OCI-LY3 (cell line): ENCODE results near the gene RAB31.

ENCODE experiments used
- H2AFZ ChIP-seq: fragments of 200-600, 300-600 bp; shearing (Covaris generic); 2 replicates; pipeline ENCODE4 v1.6.0; 2014; ENCODE audit warnings: antibody characterized with exemption, low read depth, low read length
- H3K27ac ChIP-seq: fragments of 200-600, 300-600 bp; sonication (generic); 2 replicates; pipeline ENCODE4 v1.5.1; 2014; ENCODE audit warnings: mild to moderate bottlenecking, low read length, moderate library complexity, mixed read lengths
- H3K27me3 ChIP-seq: fragments of 200-600, 300-600 bp; sonication (generic); 2 replicates; pipeline ENCODE4 v1.6.1; 2014; ENCODE audit warnings: low read depth, low read length, mixed read lengths
- H3K36me3 ChIP-seq: fragments of 200-600, 300-600 bp; sonication (generic); replicated peaks from 2 replicates; pipeline ENCODE3; 2014; ENCODE audit warnings: low read depth, low read length, mixed read lengths
- H3K4me1 ChIP-seq: fragments of 300-600, 200-600 bp; sonication (generic); 2 replicates; pipeline ENCODE4 v1.6.1; 2014; ENCODE audit warnings: low read length, mixed read lengths
- H3K4me2 ChIP-seq: fragments of 200-600, 300-600 bp; sonication (generic); 2 replicates; pipeline ENCODE4 v1.6.1; 2014; ENCODE audit warnings: low read length, mixed read lengths
- H3K4me3 ChIP-seq: fragments of 300-600, 200-600 bp; sonication (generic); 2 replicates; pipeline ENCODE4 v1.5.1; 2014; ENCODE audit warnings: antibody characterized with exemption, mild to moderate bottlenecking, low read length, moderate library complexity
- H3K79me2 ChIP-seq: fragments of 300-600, 200-600 bp; shearing (Covaris generic); 2 replicates; pipeline ENCODE4 v1.6.1; 2014; ENCODE audit warnings: mild to moderate bottlenecking, low read length, mixed read lengths
- H3K9ac ChIP-seq: fragments of 300-600, 200-600 bp; shearing (Covaris generic); 2 replicates; pipeline ENCODE4 v1.6.0; 2014; ENCODE audit warnings: mild to moderate bottlenecking, low read length, moderate library complexity
- H3K9me3 ChIP-seq: fragments of 200-600, 300-600 bp; shearing (Covaris generic); 2 replicates; pipeline ENCODE4 v1.6.1; 2014; ENCODE audit warnings: low read length, mixed read lengths; ENCODE audit not compliant: insufficient read depth
- H4K20me1 ChIP-seq: fragments of 200-600, 300-600 bp; sonication (generic); 2 replicates; pipeline ENCODE4 v1.6.1; 2016; ENCODE audit warnings: low read length, mixed read lengths; ENCODE audit not compliant: insufficient read depth
- EZH2phosphoT487 ChIP-seq: fragments of 200-600 bp; shearing (Covaris generic); IDR thresholded peaks from 2 replicates; pipeline ENCODE4 v1.6.1; 2018; ENCODE audit warnings: antibody characterized with exemption, mixed run types, low read depth
- TF ChIP-seq, protein P1 (sequence below): fragments of 200-600, 300-600 bp; sonication (generic); IDR thresholded peaks from 2 replicates; pipeline ENCODE4 v1.5.1; 2014; ENCODE audit warnings: antibody characterized with exemption, low read length, low read depth

RAB31 gene

DNA sequence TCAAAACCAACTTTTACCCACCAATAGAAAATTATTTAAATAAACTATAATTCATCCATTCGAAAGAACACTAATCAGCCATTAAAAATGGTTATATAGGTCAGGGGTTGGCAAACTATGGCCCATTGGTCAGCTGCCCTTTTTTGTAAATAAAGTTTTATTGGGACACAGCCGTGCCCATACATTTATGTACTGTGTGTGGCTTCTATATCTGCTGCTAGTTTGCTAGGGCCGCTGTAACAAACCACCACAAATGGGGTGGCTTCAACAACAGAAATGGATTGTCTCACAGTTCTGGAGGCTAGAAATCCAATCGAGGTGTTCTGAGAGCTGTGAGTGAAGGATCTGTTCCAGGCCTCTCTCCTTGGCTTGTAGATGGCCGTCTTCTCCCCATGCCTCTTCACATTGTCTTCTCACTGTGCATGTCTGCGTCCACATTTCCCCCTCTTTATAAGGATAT lies 170.7 kb downstream of the RAB31 start:
- Histone ChIP-seq H3K36me3 (no peaks in the 10 kb centered on the region), H2AFZ (no peak overlapping the region), H3K9me3 (no peaks in the 10 kb centered on the region), H4K20me1 (no peaks in the 10 kb centered on the region), H3K79me2 (no peaks in the 10 kb centered on the region), H3K4me2 (no peak overlapping the region), H3K27ac (no peak overlapping the region), H3K9ac (no peak overlapping the region), H3K4me1 (no peaks in the 10 kb centered on the region), H3K27me3 (peaks cover 3% of the 10 kb centered on the region; the same call in 1 of the 2 replicates), H3K4me3 (no peak overlapping the region)
- TF ChIP-seq EZH2phosphoT487, result no peak
- TF ChIP-seq, protein P1, sequence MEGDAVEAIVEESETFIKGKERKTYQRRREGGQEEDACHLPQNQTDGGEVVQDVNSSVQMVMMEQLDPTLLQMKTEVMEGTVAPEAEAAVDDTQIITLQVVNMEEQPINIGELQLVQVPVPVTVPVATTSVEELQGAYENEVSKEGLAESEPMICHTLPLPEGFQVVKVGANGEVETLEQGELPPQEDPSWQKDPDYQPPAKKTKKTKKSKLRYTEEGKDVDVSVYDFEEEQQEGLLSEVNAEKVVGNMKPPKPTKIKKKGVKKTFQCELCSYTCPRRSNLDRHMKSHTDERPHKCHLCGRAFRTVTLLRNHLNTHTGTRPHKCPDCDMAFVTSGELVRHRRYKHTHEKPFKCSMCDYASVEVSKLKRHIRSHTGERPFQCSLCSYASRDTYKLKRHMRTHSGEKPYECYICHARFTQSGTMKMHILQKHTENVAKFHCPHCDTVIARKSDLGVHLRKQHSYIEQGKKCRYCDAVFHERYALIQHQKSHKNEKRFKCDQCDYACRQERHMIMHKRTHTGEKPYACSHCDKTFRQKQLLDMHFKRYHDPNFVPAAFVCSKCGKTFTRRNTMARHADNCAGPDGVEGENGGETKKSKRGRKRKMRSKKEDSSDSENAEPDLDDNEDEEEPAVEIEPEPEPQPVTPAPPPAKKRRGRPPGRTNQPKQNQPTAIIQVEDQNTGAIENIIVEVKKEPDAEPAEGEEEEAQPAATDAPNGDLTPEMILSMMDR, result no peak

DNA sequence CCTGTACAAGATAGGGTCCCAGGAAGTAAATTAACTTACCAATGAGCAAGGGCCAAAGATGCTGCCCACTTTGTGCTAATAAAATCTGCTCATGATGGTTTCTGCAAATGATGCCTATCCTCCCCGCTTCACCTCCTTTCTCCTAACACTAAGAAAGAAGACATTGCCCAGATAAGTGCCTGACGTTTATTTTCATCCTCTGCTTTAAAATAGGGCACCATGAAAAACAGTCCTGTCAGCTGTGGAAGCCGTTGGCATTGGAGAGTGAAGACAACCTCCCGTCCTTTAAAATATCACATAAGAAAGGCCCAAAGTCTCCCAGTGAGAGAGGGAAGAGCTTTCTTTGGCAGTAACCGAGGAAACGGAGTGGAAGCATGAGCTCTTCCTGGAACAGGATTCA lies 176.0 kb downstream of the RAB31 start:
- no peak overlapping the region for H3K4me2 ChIP-seq
- TF ChIP-seq, protein P1, result no peak
- TF ChIP-seq EZH2phosphoT487, result no peak
- H3K79me2 ChIP-seq, result no peaks in the 10 kb centered on the region
- no peak overlapping the region for H3K4me3 ChIP-seq
- no peaks in the 10 kb centered on the region for H3K36me3 ChIP-seq
- H3K27me3 ChIP-seq, result no peaks in the 10 kb centered on the region
- no peak overlapping the region for H2AFZ ChIP-seq
- no peaks in the 10 kb centered on the region for H3K9me3 ChIP-seq
- H3K27ac ChIP-seq, result no peak overlapping the region
- no peaks in the 10 kb centered on the region for H3K4me1 ChIP-seq
- no peak overlapping the region for H3K9ac ChIP-seq
- no peaks in the 10 kb centered on the region for H4K20me1 ChIP-seq

DNA sequence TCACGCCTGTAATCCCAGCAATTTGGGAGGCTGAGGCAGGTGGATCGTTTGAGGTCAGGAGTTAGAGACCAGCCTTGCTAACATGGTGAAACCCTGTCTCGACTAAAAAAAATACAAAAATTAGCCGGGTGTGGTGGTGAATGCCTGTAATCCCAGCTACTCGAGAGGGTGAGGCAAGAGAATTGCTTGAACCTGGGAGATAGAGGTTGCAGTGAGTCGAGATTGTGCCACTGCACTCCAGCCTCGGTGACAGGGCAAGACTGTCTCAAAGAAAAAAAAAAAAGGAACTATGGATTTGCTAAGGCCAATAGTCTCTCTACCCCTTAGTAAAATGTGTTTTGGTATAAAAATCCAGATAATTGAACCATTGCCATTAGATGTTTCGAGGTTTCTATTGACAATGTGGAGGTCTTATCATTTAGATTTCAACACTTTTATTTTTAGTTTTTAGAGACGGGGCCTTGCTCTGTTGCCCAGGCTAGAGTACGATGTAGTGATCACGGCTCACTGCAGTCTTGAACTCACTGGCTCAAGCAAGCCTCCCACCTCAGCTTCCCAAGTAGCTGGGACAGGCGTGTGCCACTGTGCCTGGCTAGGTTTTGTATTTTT lies 176.5 kb downstream of the RAB31 start:
- H3K79me2 ChIP-seq, result no peaks in the 10 kb centered on the region
- H3K4me2 ChIP-seq, result no peak overlapping the region
- no peaks in the 10 kb centered on the region for H3K36me3 ChIP-seq
- no peak overlapping the region for H3K27ac ChIP-seq
- no peaks in the 10 kb centered on the region for H3K4me1 ChIP-seq
- no peaks in the 10 kb centered on the region for H3K9me3 ChIP-seq
- H2AFZ ChIP-seq, result no peak overlapping the region
- no peak overlapping the region for H3K9ac ChIP-seq
- TF ChIP-seq, protein P1, result no peak
- TF ChIP-seq EZH2phosphoT487, result no peak
- no peaks in the 10 kb centered on the region for H3K27me3 ChIP-seq
- no peaks in the 10 kb centered on the region for H4K20me1 ChIP-seq
- no peak overlapping the region for H3K4me3 ChIP-seq

DNA sequence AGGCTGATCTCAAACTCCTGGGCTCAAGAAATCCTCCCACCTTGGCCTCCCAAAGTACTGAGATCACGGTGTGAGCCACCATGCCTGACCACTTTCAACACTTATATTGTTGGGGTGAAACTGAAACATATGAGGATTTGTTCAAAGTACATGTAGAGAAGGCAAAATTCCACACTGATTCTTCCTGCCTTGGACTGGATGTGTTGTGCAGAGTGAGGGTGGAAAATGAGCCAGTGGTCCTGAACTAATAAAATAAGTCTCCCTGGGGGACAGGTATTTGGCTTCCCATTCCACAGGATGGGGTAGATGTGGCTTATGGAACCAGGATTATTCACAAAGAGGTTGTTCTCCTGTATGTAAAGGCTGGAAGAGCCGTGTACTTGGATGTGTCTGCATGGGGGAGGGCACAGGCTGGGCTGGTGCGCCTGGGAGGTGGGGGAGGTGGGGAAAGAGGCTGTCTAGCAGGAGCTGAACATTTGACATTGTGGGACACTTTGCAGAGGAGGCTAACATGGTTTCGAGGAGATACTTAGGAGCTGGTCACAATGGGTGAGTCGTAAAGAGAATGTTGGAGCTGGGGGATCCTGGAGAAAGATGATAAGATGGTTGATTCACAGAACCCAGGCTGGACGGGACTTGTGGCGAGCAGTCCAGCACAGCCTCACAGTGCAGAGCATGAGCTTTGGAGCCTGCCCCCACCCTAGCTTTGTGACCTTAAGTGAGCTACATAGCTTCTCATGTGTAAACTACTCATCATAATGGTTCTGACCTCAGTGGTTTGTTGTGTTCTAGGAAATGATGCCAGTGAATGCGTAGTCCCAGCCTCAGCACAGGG lies 177.3 kb downstream of the RAB31 start, which contains the start of gene TXNDC2:
TXNDC2 (plus strand) TSS at position 804 of the 835 bp plus-strand sequence. CDS start 708 bp downstream, outside the sequence.
- no peaks in the 10 kb centered on the region for H3K4me1 ChIP-seq
- H3K79me2 ChIP-seq, result no peaks in the 10 kb centered on the region
- H4K20me1 ChIP-seq, result no peaks in the 10 kb centered on the region
- TF ChIP-seq, protein P1, result no peak
- TF ChIP-seq EZH2phosphoT487, result no peak
- no peak within 1 kb of the TSS for H3K4me3 ChIP-seq
- H2AFZ ChIP-seq, result no peak within 1 kb of the TSS
- H3K27me3 ChIP-seq, result no peaks in the 10 kb centered on the region
- no peaks in the 10 kb centered on the region for H3K36me3 ChIP-seq
- H3K27ac ChIP-seq, result no peak within 1 kb of the TSS
- no peaks in the 10 kb centered on the region for H3K9me3 ChIP-seq
- no peak within 1 kb of the TSS for H3K9ac ChIP-seq
- no peak within 1 kb of the TSS for H3K4me2 ChIP-seq
